Right atrium auricular region (tissue), 2 donors: ENCODE measurements around the gene PRM2. TPM values are rescaled to one million over a fixed set of nuclear protein-coding genes. Genes with fewer than 3 reads are reported as not detected.

Experiments
- DNase-seq: peaks from one replicate; pipeline ENCODE4 v3.0.0-alpha.2; 2019; ENCODE audit warnings: low spot score
- H3K27ac ChIP-seq, 2 donors: fragments of 200-600 bp; sonication (generic); 1 replicate in 1 of 2; 2 replicates in 1 of 2; pipeline ENCODE4 v1.5.1; 2016 to 2019
- H3K27me3 ChIP-seq, 2 donors: fragments of 200-600 bp; sonication (generic); one replicate each; pipeline versions ENCODE4 v1.5.1 to v1.6.0; 2017 to 2019
- H3K36me3 ChIP-seq: fragments of 200-600 bp; sonication (generic); one replicate; pipeline ENCODE4 v1.5.1; 2016
- H3K4me1 ChIP-seq, 2 donors: fragments of 200-600 bp; sonication (generic); one replicate each; pipeline versions ENCODE4 v1.5.1 to v1.6.0; 2017 to 2019
- H3K4me3 ChIP-seq, 2 donors: fragments of 200-600 bp; sonication (generic); 1 replicate in 1 of 2; 2 replicates in 1 of 2; pipeline ENCODE4 v1.5.1; 2017 to 2019; ENCODE audit warnings: mild to moderate bottlenecking in 1 of 2, moderate library complexity in 1 of 2
- H3K9me3 ChIP-seq, 2 donors: fragments of 200-600 bp; sonication (generic); one replicate each; pipeline ENCODE4 v1.5.1; 2019
- total RNA-seq, 2 donors: library from RNA; depleted of rRNA; stranded (reverse); fragments of >200 nt; gene quantifications; one replicate each; pipeline ENCODE4 v1.1.0, GENCODE V29; 2016
- TF ChIP-seq, protein P1 (sequence below), 2 donors: fragments of 200-600 bp; sonication (generic); IDR thresholded peaks; one replicate each; pipeline ENCODE4 v1.5.1; 2019; ENCODE audit warnings: antibody characterized with exemption in 2 of 2

PRM2 gene
- total RNA-seq = not detected

DNA sequence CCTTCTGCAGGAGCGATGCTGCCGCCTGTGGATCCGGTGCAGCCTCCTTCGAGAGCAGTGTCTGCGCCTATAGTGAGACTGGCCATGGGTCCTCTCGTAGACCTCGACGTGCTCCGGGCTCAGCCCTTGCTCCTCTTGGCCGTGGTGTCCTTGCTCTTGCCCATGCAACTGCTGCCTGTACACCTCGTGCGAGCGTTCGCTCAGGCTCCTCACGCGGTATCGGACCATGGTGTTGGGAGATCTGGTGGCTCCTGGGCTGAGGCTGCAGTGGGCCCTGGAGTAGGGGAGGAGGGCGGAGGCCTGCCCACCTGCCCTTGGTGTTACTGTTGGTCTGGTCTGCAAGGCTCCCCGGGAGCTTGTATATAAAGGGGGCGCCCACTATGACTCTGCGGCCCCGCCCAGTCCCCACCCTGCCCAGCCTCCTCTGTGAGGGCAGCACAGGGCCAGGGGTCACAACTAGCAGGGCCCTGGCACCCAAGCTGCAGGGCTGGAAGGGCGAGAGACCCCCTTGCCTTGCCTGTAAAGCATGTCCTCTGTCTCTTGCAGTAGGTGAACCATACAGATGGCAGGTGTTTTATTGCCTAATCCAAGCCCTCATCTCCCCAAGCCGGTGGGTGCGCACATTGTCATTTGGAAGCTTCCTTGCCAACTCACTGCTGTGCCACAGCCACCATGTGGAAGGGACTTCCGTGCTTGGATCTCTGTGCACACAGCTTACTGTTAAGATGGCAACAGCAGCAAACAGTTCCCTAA, at the start of gene PRM2:
Gene PRM2, minus strand, starts transcription at position 338 of the 753 bp plus-strand sequence. Its CDS starts 110 bp downstream, at position 228.
- no peak within 1 kb of the TSS for H3K27ac ChIP-seq
- H3K4me3 ChIP-seq = no peak within 1 kb of the TSS
- TF ChIP-seq, protein P1, sequence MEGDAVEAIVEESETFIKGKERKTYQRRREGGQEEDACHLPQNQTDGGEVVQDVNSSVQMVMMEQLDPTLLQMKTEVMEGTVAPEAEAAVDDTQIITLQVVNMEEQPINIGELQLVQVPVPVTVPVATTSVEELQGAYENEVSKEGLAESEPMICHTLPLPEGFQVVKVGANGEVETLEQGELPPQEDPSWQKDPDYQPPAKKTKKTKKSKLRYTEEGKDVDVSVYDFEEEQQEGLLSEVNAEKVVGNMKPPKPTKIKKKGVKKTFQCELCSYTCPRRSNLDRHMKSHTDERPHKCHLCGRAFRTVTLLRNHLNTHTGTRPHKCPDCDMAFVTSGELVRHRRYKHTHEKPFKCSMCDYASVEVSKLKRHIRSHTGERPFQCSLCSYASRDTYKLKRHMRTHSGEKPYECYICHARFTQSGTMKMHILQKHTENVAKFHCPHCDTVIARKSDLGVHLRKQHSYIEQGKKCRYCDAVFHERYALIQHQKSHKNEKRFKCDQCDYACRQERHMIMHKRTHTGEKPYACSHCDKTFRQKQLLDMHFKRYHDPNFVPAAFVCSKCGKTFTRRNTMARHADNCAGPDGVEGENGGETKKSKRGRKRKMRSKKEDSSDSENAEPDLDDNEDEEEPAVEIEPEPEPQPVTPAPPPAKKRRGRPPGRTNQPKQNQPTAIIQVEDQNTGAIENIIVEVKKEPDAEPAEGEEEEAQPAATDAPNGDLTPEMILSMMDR (IDR thresholded peaks at IDR 0.05) = no peak
- H3K4me1 ChIP-seq = no peaks in the 10 kb centered on the region
- no peak for DNase-seq
- no peaks in the 10 kb centered on the region for H3K36me3 ChIP-seq
- H3K9me3 ChIP-seq = no peaks in the 10 kb centered on the region
- H3K27me3 ChIP-seq = no peaks in the 10 kb centered on the region

GRCh38 chr16:11325404-11326083, 49.3 kb upstream of the PRM2 start:
- peaks cover 0 to 18% of the 10 kb centered on the region in 2 donors for H3K4me1 ChIP-seq
- DNase-seq = no peak
- H3K4me3 ChIP-seq = no peak overlapping the region
- no peaks in the 10 kb centered on the region for H3K27me3 ChIP-seq
- no peaks in the 10 kb centered on the region for H3K36me3 ChIP-seq
- H3K9me3 ChIP-seq = no peaks in the 10 kb centered on the region
- no peak overlapping the region for H3K27ac ChIP-seq
- TF ChIP-seq, protein P1 (IDR thresholded peaks at IDR 0.05) = no peak

- peaks cover 0 to 11% of the 10 kb centered on the region in 2 donors for H3K4me1 ChIP-seq
- no peak for DNase-seq
- TF ChIP-seq, protein P1 (IDR thresholded peaks at IDR 0.05) = no peak
- H3K4me3 ChIP-seq = no peak overlapping the region
- H3K27me3 ChIP-seq = no peaks in the 10 kb centered on the region
- H3K27ac ChIP-seq = no peak overlapping the region
- no peaks in the 10 kb centered on the region for H3K36me3 ChIP-seq
- no peaks in the 10 kb centered on the region for H3K9me3 ChIP-seq
Observed at GRCh38 chr16:11323551-11324336, 47.5 kb upstream of the PRM2 start.

GRCh38 chr16:11322823-11323222, 46.5 kb upstream of the PRM2 start:
- TF ChIP-seq, protein P1 (IDR thresholded peaks at IDR 0.05) = no peak
- no peaks in the 10 kb centered on the region for H3K9me3 ChIP-seq
- no peaks in the 10 kb centered on the region for H3K36me3 ChIP-seq

GRCh38 chr16:11321662-11322061, 45.4 kb upstream of the PRM2 start:
- Histone ChIP-seq H3K4me1 (no peaks in the 10 kb centered on the region), H3K27ac (no peak overlapping the region), H3K4me3 (no peak overlapping the region), H3K9me3 (no peaks in the 10 kb centered on the region), H3K27me3 (no peaks in the 10 kb centered on the region), H3K36me3 (no peaks in the 10 kb centered on the region)
- no peak for DNase-seq
- TF ChIP-seq, protein P1 (IDR thresholded peaks at IDR 0.05) = no peak

More at GRCh38 chr16:11322823-11323222, 46.5 kb upstream of the PRM2 start:
- H3K4me3 ChIP-seq = no peak overlapping the region
- H3K4me1 ChIP-seq = peaks cover 0 to 2% of the 10 kb centered on the region in 2 donors
- DNase-seq = no peak
- H3K27ac ChIP-seq = no peak overlapping the region
- H3K27me3 ChIP-seq = no peaks in the 10 kb centered on the region
